PFSK-1 (cell line): ENCODE measurements around the gene HYAL1.

Experiments used
- FOXP2 ChIP-seq: optimal IDR thresholded peaks from 2 replicates; pipeline ENCODE3; 2011; ENCODE audit warnings: borderline replicate concordance, control low read depth, inconsistent platforms; ENCODE audit not compliant: insufficient read depth; ENCODE audit errors: extremely low read length, extremely low read depth
- POLR2AphosphoS5 ChIP-seq: IDR thresholded peaks from 2 replicates; pipeline ENCODE4 v1.6.1; 2012; ENCODE audit warnings: low read depth, mild to moderate bottlenecking, control low read depth, low read length, moderate library complexity
- SIN3A ChIP-seq: IDR thresholded peaks from 2 replicates; pipeline ENCODE4 v1.6.1; 2012; ENCODE audit warnings: mild to moderate bottlenecking, low read length, moderate library complexity, borderline replicate concordance; ENCODE audit not compliant: insufficient read depth
- TAF1 ChIP-seq: IDR thresholded peaks from 2 replicates; pipeline ENCODE4 v1.6.1; 2012; ENCODE audit warnings: low read length, control low read depth, borderline replicate concordance; ENCODE audit not compliant: insufficient read depth
- TF ChIP-seq, protein P1 (sequence below), 2 experiments: IDR thresholded peaks; 2 replicates each; pipeline versions ENCODE4 v1.6.1 to v1.8.0; 2011 to 2012; ENCODE audit warnings: low read depth in 2 of 2, low read length in 2 of 2, control low read depth in 1 of 2, inconsistent platforms in 1 of 2, mild to moderate bottlenecking in 1 of 2, moderate library complexity in 1 of 2; ENCODE audit not compliant: insufficient read depth in 1 of 2

DNA sequence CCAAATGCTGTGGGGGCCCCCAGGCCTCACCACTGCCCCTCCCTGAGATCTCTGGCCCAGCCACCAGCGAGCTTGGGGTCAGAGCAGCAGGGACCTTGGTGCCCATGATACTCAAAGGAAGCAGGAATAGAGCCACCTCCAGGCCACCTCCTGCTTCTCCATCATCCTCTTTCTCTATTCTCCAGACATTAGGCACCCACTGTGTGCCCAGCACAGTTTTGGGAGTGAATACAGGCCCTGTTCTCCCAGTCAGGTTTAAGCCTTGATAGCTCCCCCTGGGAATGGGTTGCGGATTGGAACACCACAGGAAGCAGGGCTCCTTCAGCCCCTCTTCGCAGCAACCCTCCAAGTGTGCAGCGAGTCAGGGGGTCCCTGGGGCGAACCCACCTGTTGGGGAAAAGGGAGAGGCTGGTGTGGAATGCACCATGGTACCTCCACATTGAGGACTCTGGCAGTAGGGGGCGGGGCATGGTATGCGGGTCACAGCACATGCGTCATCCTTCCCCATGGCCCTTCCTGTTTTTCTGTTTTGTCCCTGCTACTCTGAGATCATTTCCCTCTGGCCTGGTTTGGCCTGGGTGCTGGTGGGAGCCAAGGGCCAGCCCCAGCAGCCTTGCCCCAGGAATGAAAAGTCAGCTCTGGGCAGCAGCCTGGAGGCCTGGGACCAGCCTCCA is 48.7 kb downstream of the HYAL1 start:
- TF ChIP-seq SIN3A (no peak), POLR2AphosphoS5 (no peak), TAF1 (no peak), FOXP2 (no peak)
- TF ChIP-seq, protein P1, sequence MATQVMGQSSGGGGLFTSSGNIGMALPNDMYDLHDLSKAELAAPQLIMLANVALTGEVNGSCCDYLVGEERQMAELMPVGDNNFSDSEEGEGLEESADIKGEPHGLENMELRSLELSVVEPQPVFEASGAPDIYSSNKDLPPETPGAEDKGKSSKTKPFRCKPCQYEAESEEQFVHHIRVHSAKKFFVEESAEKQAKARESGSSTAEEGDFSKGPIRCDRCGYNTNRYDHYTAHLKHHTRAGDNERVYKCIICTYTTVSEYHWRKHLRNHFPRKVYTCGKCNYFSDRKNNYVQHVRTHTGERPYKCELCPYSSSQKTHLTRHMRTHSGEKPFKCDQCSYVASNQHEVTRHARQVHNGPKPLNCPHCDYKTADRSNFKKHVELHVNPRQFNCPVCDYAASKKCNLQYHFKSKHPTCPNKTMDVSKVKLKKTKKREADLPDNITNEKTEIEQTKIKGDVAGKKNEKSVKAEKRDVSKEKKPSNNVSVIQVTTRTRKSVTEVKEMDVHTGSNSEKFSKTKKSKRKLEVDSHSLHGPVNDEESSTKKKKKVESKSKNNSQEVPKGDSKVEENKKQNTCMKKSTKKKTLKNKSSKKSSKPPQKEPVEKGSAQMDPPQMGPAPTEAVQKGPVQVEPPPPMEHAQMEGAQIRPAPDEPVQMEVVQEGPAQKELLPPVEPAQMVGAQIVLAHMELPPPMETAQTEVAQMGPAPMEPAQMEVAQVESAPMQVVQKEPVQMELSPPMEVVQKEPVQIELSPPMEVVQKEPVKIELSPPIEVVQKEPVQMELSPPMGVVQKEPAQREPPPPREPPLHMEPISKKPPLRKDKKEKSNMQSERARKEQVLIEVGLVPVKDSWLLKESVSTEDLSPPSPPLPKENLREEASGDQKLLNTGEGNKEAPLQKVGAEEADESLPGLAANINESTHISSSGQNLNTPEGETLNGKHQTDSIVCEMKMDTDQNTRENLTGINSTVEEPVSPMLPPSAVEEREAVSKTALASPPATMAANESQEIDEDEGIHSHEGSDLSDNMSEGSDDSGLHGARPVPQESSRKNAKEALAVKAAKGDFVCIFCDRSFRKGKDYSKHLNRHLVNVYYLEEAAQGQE (IDR thresholded peaks at IDR 0.05; ENCODE audit: insufficient read depth in 1 of 2, low read depth in 2 of 2, low read length in 2 of 2), result no peak
